H9 (cell line): ENCODE measurements around the gene TAF15. TPM values are rescaled to one million over a fixed set of nuclear protein-coding genes. Genes with fewer than 3 reads are reported as not detected.

ENCODE experiments used
- DNase-seq: peaks from one replicate; pipeline ENCODE4 v3.0.0-alpha.2; 2017
- H2AFZ ChIP-seq: one replicate; pipeline ENCODE4 v1.6.1; 2013; ENCODE audit warnings: mild to moderate bottlenecking, low read length, control low read depth, moderate library complexity
- H2AK5ac ChIP-seq: 2 replicates; pipeline ENCODE4 v1.6.1; 2013; ENCODE audit warnings: low read length, control low read depth, mixed read lengths; ENCODE audit not compliant: insufficient read length
- H2BK120ac ChIP-seq: one replicate; pipeline ENCODE4 v1.6.1; 2013; ENCODE audit warnings: low read depth, mild to moderate bottlenecking, low read length, control low read depth, inconsistent platforms; ENCODE audit not compliant: poor library complexity, severe bottlenecking
- H2BK12ac ChIP-seq: 2 replicates; pipeline ENCODE4 v1.6.1; 2013; ENCODE audit warnings: low read length, control low read depth, mixed read lengths, low read depth; ENCODE audit not compliant: insufficient read length
- H2BK15ac ChIP-seq: 2 replicates; pipeline ENCODE4 v1.6.1; 2013; ENCODE audit warnings: low read depth, low read length, control low read depth
- H2BK20ac ChIP-seq: one replicate; pipeline ENCODE4 v1.6.1; 2013; ENCODE audit warnings: low read depth, mild to moderate bottlenecking, low read length, control low read depth, inconsistent platforms; ENCODE audit not compliant: poor library complexity, severe bottlenecking
- H2BK5ac ChIP-seq: 2 replicates; pipeline ENCODE4 v1.6.1; 2013; ENCODE audit warnings: low read length, control low read depth, mixed read lengths; ENCODE audit not compliant: insufficient read length
- H3K14ac ChIP-seq: 2 replicates; pipeline ENCODE4 v1.6.1; 2013; ENCODE audit warnings: low read length, control low read depth; ENCODE audit not compliant: insufficient read depth
- H3K18ac ChIP-seq: 2 replicates; pipeline ENCODE4 v1.6.1; 2013; ENCODE audit warnings: low read depth, mild to moderate bottlenecking, mixed read lengths, low read length, control low read depth; ENCODE audit not compliant: insufficient read length
- H3K23ac ChIP-seq: 2 replicates; pipeline ENCODE4 v1.6.1; 2013; ENCODE audit warnings: low read length, control low read depth, mixed read lengths, low read depth; ENCODE audit not compliant: insufficient read length
- H3K23me2 ChIP-seq: 2 replicates; pipeline ENCODE4 v1.6.1; 2013; ENCODE audit warnings: low read depth, mild to moderate bottlenecking, mixed read lengths, low read length, control low read depth; ENCODE audit not compliant: insufficient read length, poor library complexity, severe bottlenecking
- H3K27ac ChIP-seq: 2 replicates; pipeline ENCODE4 v1.5.1; 2013; ENCODE audit warnings: low read length, control low read depth, mixed read lengths, low read depth; ENCODE audit not compliant: insufficient read length
- H3K27me3 ChIP-seq: 2 replicates; pipeline ENCODE4 v1.6.1; 2013; ENCODE audit warnings: low read length, control low read depth, inconsistent platforms; ENCODE audit not compliant: insufficient read depth
- H3K4ac ChIP-seq: 2 replicates; pipeline ENCODE4 v1.6.1; 2013; ENCODE audit warnings: low read depth, mild to moderate bottlenecking, control low read depth, inconsistent platforms, low read length, moderate library complexity
- H3K4me1 ChIP-seq: 2 replicates; pipeline ENCODE4 v1.6.1; 2013; ENCODE audit warnings: low read length, control low read depth, inconsistent platforms; ENCODE audit not compliant: insufficient read depth
- H3K4me2 ChIP-seq: 2 replicates; pipeline ENCODE4 v1.6.1; 2013; ENCODE audit warnings: low read length, control low read depth, mixed read lengths; ENCODE audit not compliant: insufficient read length, insufficient read depth
- H3K56ac ChIP-seq: 2 replicates; pipeline ENCODE4 v1.6.1; 2013; ENCODE audit warnings: low read depth, mild to moderate bottlenecking, mixed read lengths, low read length, control low read depth; ENCODE audit not compliant: insufficient read length
- H3K79me1 ChIP-seq: 2 replicates; pipeline ENCODE4 v1.6.1; 2013; ENCODE audit warnings: low read depth, mild to moderate bottlenecking, moderate library complexity, low read length, control low read depth, inconsistent platforms; ENCODE audit not compliant: insufficient read depth, poor library complexity, severe bottlenecking
- H3K79me2 ChIP-seq: 2 replicates; pipeline ENCODE4 v1.6.1; 2013; ENCODE audit warnings: low read length, control low read depth, inconsistent platforms; ENCODE audit not compliant: insufficient read depth
- H3K9ac ChIP-seq: 2 replicates; pipeline ENCODE4 v1.6.1; 2013; ENCODE audit warnings: low read length, control low read depth, mixed read lengths; ENCODE audit not compliant: insufficient read length; ENCODE audit errors: extremely low read depth
- H3K9me3 ChIP-seq: one replicate; pipeline ENCODE4 v1.6.1; 2013; ENCODE audit warnings: low read depth, low read length, inconsistent platforms; ENCODE audit not compliant: control insufficient read depth
- H3T11ph ChIP-seq: one replicate; pipeline ENCODE4 v1.6.1; 2013; ENCODE audit warnings: mild to moderate bottlenecking, low read length, control low read depth, inconsistent platforms
- H4K20me1 ChIP-seq: one replicate; pipeline ENCODE4 v1.6.1; 2013; ENCODE audit not compliant: control insufficient read depth, insufficient read length, insufficient read depth
- H4K5ac ChIP-seq: 2 replicates; pipeline ENCODE4 v1.6.1; 2013; ENCODE audit warnings: low read depth, mild to moderate bottlenecking, mixed read lengths, low read length, control low read depth; ENCODE audit not compliant: insufficient read length
- H4K8ac ChIP-seq: replicated peaks from 2 replicates; pipeline ENCODE4 v1.6.1; 2013; ENCODE audit warnings: low read length, control low read depth, mixed read lengths, low read depth; ENCODE audit not compliant: insufficient read length
- H4K91ac ChIP-seq: 2 replicates; pipeline ENCODE4 v1.6.1; 2013; ENCODE audit warnings: low read depth, mild to moderate bottlenecking, moderate library complexity, mixed read lengths, low read length, control low read depth; ENCODE audit not compliant: insufficient read length
- H3K27ac Mint-ChIP-seq, 3 experiments: 2 replicates in 2 of 3; 3 replicates in 1 of 3; pipeline ENCODE4 v1.8.0; 2020 to 2021; ENCODE audit warnings: mixed read lengths in 3 of 3, mild to moderate bottlenecking in 1 of 3, moderate library complexity in 1 of 3
- H3K27me3 Mint-ChIP-seq: 2 replicates; pipeline ENCODE4 v1.8.0; 2021; ENCODE audit warnings: low read depth, mild to moderate bottlenecking, moderate library complexity, mixed read lengths
- H3K36me3 Mint-ChIP-seq, 3 experiments: 2 replicates in 2 of 3; 3 replicates in 1 of 3; pipeline ENCODE4 v1.8.0; 2020 to 2021; ENCODE audit warnings: low read depth in 3 of 3, mixed read lengths in 3 of 3; ENCODE audit not compliant: insufficient read depth in 1 of 3
- H3K4me1 Mint-ChIP-seq, 2 experiments: 2 replicates each; pipeline ENCODE4 v1.8.0; 2020; ENCODE audit warnings: mixed read lengths in 2 of 2
- H3K4me3 Mint-ChIP-seq, 2 experiments: 2 replicates in 1 of 2; 3 replicates in 1 of 2; pipeline ENCODE4 v1.8.0; 2020 to 2021; ENCODE audit warnings: mild to moderate bottlenecking in 2 of 2, mixed read lengths in 2 of 2, moderate library complexity in 1 of 2
- H3K9me3 Mint-ChIP-seq, 2 experiments: 2 replicates in 1 of 2; 3 replicates in 1 of 2; pipeline ENCODE4 v1.8.0; 2020; ENCODE audit warnings: mild to moderate bottlenecking in 2 of 2, mixed read lengths in 2 of 2, moderate library complexity in 1 of 2
- WGBS: extraction: QIAGEN DNeasy Blood & Tissue Kit; methylation state at CpG from one replicate; pipeline ENCODE4 v1.1.7; 2013; ENCODE audit warnings: missing lambda C conversion rate, low lambda C conversion rate, mixed read lengths; ENCODE audit not compliant: insufficient read length; ENCODE audit errors: extremely low coverage; 5-methylcytosine and 5-hydroxymethylcytosine counted together
- total RNA-seq: library from RNA; stranded (reverse); gene quantifications from 2 replicates; pipeline ENCODE4 v1.2.1, GENCODE V29; 2021
- TF ChIP-seq, protein P1 (sequence below): fragments of 200-600 bp; sonication (generic); conservative IDR thresholded peaks from 3 replicates; pipeline ENCODE4 v1.8.0; 2021; ENCODE audit warnings: antibody characterized with exemption, mild to moderate bottlenecking

TAF15 gene
- total RNA-seq, 1 experiment from 2014 or later: 304 TPM

DNA sequence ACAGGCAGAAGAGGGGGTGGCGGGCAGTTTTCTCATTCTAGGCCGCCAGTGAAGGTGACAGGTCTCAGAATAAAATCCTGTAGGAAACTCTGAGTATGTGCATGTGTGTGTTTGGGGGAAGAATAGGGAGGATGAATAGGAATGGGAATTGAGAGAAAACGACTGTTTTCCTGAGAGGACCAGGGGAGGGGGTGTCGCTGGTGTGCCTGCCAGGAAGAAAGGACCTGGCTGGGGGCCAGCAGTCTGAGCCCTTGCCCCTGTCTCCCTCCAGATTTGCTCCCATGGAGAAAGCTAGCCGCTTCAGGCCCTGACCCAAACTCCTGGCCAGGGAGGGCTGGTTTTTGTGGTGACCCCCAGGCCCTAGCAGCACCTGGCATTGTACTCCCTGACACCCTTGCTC, 34.2 kb upstream of the TAF15 start:
- H2AFZ ChIP-seq: no peak overlapping the region

More for the DNA sequence above, 34.2 kb upstream of the TAF15 start:
- Histone ChIP-seq H4K20me1 (no peaks in the 10 kb centered on the region), H2BK20ac (no peak overlapping the region), H3K23ac (no peak overlapping the region), H3K4ac (no peak overlapping the region), H3K9ac (no peak overlapping the region), H3K4me2 (no peak overlapping the region), H3T11ph (no peak overlapping the region), H3K27ac (no peak overlapping the region), H3K9me3 (no peaks in the 10 kb centered on the region), H2BK120ac (no peak overlapping the region), H3K56ac (no peak overlapping the region), H2BK5ac (no peak overlapping the region), H3K79me1 (no peaks in the 10 kb centered on the region), H3K4me1 (peaks cover 6% of the 10 kb centered on the region; the same call in 1 of the 2 replicates), H3K18ac (no peak overlapping the region), H2AK5ac (no peak overlapping the region), H2BK15ac (no peak overlapping the region), H3K79me2 (no peaks in the 10 kb centered on the region), H4K91ac (no peak overlapping the region), H4K5ac (no peak overlapping the region), H3K14ac (no peak overlapping the region), H2BK12ac (no peak overlapping the region), H4K8ac (no peak overlapping the region), H3K23me2 (no peaks in the 10 kb centered on the region), H3K27me3 (no peaks in the 10 kb centered on the region)
- H3K4me3 Mint-ChIP-seq: no peak overlapping the region
- WGBS: no CpG with 5 or more reads among the region's 5 CpGs
- H3K4me1 Mint-ChIP-seq: peaks cover 31 to 34% of the 10 kb centered on the region in 2 experiments
- TF ChIP-seq, protein P1, sequence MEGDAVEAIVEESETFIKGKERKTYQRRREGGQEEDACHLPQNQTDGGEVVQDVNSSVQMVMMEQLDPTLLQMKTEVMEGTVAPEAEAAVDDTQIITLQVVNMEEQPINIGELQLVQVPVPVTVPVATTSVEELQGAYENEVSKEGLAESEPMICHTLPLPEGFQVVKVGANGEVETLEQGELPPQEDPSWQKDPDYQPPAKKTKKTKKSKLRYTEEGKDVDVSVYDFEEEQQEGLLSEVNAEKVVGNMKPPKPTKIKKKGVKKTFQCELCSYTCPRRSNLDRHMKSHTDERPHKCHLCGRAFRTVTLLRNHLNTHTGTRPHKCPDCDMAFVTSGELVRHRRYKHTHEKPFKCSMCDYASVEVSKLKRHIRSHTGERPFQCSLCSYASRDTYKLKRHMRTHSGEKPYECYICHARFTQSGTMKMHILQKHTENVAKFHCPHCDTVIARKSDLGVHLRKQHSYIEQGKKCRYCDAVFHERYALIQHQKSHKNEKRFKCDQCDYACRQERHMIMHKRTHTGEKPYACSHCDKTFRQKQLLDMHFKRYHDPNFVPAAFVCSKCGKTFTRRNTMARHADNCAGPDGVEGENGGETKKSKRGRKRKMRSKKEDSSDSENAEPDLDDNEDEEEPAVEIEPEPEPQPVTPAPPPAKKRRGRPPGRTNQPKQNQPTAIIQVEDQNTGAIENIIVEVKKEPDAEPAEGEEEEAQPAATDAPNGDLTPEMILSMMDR: no peak
- no peak overlapping the region for H3K27ac Mint-ChIP-seq
- H3K27me3 Mint-ChIP-seq: peaks cover 4% of the 10 kb centered on the region
- no peak for DNase-seq
- no peaks in the 10 kb centered on the region for H3K9me3 Mint-ChIP-seq
- H3K36me3 Mint-ChIP-seq: no peaks in the 10 kb centered on the region
